Body of pancreas (tissue), 4 donors: ENCODE data around the gene ARID5B. TPM values are rescaled to one million over a fixed set of nuclear protein-coding genes. Genes with fewer than 3 reads are reported as not detected.

Experiments used
- ATAC-seq: fragments of 150-250 bp; one replicate; pipeline ENCODE4 v1.9.1; 2016
- DNase-seq, 4 donors: peaks; one replicate each; pipeline ENCODE4 v3.0.0-alpha.2; 2019
- H3K27ac ChIP-seq, 4 donors: fragments of 200-600 bp; sonication (generic); 1 replicate in 3 of 4; 2 replicates in 1 of 4; pipeline versions ENCODE4 v1.5.1 to v1.6.1; 2016 to 2019; ENCODE audit warnings: mild to moderate bottlenecking in 1 of 4, mixed read lengths in 1 of 4, moderate library complexity in 1 of 4
- H3K27me3 ChIP-seq, 2 donors: fragments of 200-600 bp; sonication (generic); one replicate each; pipeline ENCODE4 v1.6.0; 2016; ENCODE audit warnings: mild to moderate bottlenecking in 1 of 2
- H3K36me3 ChIP-seq, 2 donors: fragments of 200-600 bp; sonication (generic); replicated peaks in 1 of 2; 2 replicates each; pipeline ENCODE4 v1.5.1; 2016; ENCODE audit warnings: low read depth in 2 of 2; ENCODE audit not compliant: insufficient read depth in 1 of 2
- H3K4me1 ChIP-seq: fragments of 200-600 bp; sonication (generic); one replicate; pipeline ENCODE4 v1.6.0; 2016
- H3K4me3 ChIP-seq, 2 donors: fragments of 200-600 bp; sonication (generic); 1 replicate in 1 of 2; 2 replicates in 1 of 2; pipeline ENCODE4 v1.5.1; 2016 to 2019
- H3K9me3 ChIP-seq, 3 donors: fragments of 200-600 bp; sonication (generic); 1 replicate in 2 of 3; 2 replicates in 1 of 3; pipeline ENCODE4 v1.5.1; 2016
- POLR2A ChIP-seq, 3 donors: fragments of 450-650 bp; IDR thresholded peaks; one replicate each; pipeline ENCODE4 v1.6.1; 2016; ENCODE audit warnings: antibody characterized with exemption in 3 of 3, mild to moderate bottlenecking in 2 of 3
- WGBS, 2 donors: methylation state at CpG; one replicate each; pipeline ENCODE4 v1.1.5; 2017; 5-methylcytosine and 5-hydroxymethylcytosine counted together
- intact Hi-C: fragments of 100-400 bp; cut with DNase I; formaldehyde crosslinking; loops from one replicate; pipeline ENCODE4 v1.15.1; 2023
- total RNA-seq, 2 donors: library from RNA; depleted of rRNA; stranded (reverse); fragments of >200 nt; gene quantifications; one replicate each; pipeline ENCODE4 v1.1.0, GENCODE V29; 2016
- TF ChIP-seq, protein P1 (sequence below), 7 experiments: fragments of 450-650 bp in 4 of 7; fragments of 200-600 bp in 3 of 7; sonication (generic) in 3 of 7; IDR thresholded peaks; one replicate each; pipeline ENCODE4 v1.5.1; 2016 to 2019; ENCODE audit warnings: antibody characterized with exemption in 7 of 7

Gene ARID5B
- total RNA-seq, 2 donors from 2014 or later: 16.1 to 17.1 TPM

DNA sequence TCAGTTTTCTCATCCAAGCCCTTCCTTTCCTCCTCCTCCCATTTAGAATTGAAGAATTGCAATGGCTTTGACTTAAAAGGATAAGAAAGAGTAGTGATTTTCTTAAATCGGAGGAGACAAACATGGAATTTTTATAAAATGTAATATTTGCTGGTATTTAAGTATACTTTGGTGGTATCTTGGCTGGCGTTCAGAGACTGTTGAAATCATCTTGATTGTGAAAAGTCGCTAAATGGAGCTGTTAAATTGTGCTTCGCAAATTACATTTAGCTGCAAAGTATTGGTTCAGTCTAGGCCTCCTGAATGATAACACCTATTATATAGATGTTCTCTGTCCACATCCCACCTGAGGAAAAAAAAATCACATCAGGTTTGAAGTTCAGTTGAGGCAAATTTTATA lies 81.8 kb downstream of the ARID5B start:
- no peak for ATAC-seq
- TF ChIP-seq POLR2A (IDR thresholded peaks at IDR 0.05): no peak
- TF ChIP-seq, protein P1, sequence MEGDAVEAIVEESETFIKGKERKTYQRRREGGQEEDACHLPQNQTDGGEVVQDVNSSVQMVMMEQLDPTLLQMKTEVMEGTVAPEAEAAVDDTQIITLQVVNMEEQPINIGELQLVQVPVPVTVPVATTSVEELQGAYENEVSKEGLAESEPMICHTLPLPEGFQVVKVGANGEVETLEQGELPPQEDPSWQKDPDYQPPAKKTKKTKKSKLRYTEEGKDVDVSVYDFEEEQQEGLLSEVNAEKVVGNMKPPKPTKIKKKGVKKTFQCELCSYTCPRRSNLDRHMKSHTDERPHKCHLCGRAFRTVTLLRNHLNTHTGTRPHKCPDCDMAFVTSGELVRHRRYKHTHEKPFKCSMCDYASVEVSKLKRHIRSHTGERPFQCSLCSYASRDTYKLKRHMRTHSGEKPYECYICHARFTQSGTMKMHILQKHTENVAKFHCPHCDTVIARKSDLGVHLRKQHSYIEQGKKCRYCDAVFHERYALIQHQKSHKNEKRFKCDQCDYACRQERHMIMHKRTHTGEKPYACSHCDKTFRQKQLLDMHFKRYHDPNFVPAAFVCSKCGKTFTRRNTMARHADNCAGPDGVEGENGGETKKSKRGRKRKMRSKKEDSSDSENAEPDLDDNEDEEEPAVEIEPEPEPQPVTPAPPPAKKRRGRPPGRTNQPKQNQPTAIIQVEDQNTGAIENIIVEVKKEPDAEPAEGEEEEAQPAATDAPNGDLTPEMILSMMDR (IDR thresholded peaks at IDR 0.05): no peak
- Histone ChIP-seq H3K27me3 (no peaks in the 10 kb centered on the region), H3K4me1 (no peaks in the 10 kb centered on the region), H3K27ac (no peak overlapping the region), H3K4me3 (no peak overlapping the region), H3K36me3 (no peaks in the 10 kb centered on the region), H3K9me3 (no peaks in the 10 kb centered on the region)
- no peak for DNase-seq
- intact Hi-C loops: no loop called here
- WGBS, 2 donors: 90 to 91% methylated on average over 4 of the region's 4 CpGs

DNA sequence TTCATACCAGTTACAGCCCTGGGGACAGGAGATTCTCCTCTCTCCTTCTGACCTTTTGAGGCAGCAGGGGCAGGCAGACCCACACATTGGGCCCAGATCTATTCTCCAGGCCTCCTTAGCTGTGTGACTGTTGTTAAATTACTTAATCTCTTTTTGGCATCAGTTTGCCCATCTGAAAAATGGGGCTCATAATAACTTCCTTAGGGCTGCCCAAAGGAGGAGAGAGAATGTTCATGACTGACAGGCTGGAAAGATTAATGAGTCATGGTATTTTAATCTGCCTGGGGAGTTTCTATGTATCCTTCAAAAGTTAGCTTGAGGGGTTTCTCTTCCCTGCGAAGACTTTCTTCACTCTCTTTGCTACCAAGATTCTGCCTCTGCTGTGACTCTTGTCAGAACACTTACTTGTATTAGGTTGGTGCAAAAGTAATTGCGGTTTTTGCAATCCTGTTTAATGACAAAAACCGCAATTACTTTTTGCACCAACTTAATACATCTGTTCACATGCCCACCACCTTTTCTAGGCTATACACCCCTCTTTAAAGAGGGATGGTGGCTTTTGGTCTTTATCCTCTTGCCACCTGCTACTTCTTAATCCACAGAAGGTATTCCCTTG lies 83.4 kb downstream of the ARID5B start:
- H3K4me1 ChIP-seq: no peaks in the 10 kb centered on the region
- WGBS, 2 donors: 80 to 84% methylated on average over 3 of the region's 3 CpGs
- TF ChIP-seq POLR2A (IDR thresholded peaks at IDR 0.05): no peak
- TF ChIP-seq, protein P1 (IDR thresholded peaks at IDR 0.05): no peak
- no peak overlapping the region for H3K27ac ChIP-seq
- H3K27me3 ChIP-seq: no peaks in the 10 kb centered on the region
- ATAC-seq (no peak), DNase-seq (no peak)
- intact Hi-C loops: no loop called here
- no peak overlapping the region for H3K4me3 ChIP-seq
- H3K36me3 ChIP-seq: no peaks in the 10 kb centered on the region
- no peaks in the 10 kb centered on the region for H3K9me3 ChIP-seq

DNA sequence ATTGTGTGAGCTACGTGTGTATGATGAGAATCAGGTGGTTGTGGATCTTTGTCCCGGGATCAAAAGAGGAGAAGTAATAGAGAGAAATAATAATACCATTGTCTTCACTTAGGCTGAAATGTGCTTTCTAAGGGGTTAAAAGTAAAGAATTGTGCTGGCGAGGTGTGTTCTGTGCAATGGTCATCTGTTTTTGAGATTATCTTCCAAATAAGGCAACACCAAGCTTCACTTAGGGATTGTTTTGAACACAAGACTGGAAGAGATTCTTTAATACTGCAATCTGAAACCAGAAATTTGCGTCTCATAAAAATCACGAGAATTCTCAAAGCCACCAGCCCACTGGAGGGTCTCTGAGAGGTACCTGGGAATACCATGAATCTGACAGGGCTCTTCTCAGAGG lies 84.2 kb downstream of the ARID5B start:
- Histone ChIP-seq H3K36me3 (no peaks in the 10 kb centered on the region), H3K9me3 (no peaks in the 10 kb centered on the region), H3K4me1 (no peaks in the 10 kb centered on the region), H3K4me3 (no peak overlapping the region), H3K27me3 (no peaks in the 10 kb centered on the region), H3K27ac (no peak overlapping the region)
- TF ChIP-seq, protein P1 (IDR thresholded peaks at IDR 0.05): no peak
- TF ChIP-seq POLR2A (IDR thresholded peaks at IDR 0.05): no peak
- intact Hi-C loops: no loop called here
- ATAC-seq (no peak), DNase-seq (no peak)
- WGBS, 2 donors: 88 to 92% methylated on average over 5 of the region's 5 CpGs

DNA sequence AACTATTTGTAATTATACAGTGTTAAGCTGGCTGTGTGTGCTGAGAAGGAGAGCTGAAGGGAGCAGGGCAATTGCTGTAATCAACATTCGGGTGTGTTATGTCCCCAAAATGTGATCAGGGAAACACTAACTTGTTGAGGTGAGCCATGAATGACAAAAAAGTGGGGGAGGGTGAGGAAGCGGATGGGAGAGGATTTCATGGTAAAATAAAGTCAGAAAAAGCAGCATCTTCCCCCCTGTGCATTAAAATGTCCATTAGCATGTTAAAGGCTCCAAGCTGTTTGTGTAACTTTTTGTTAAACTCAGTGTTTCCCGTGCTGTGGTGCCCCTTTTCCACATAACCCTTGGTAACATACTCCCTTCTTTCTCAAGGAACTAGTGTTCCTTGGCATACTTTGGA lies 84.9 kb downstream of the ARID5B start:
- Histone ChIP-seq H3K4me1 (no peaks in the 10 kb centered on the region), H3K36me3 (no peaks in the 10 kb centered on the region), H3K27me3 (no peaks in the 10 kb centered on the region), H3K27ac (no peak overlapping the region), H3K4me3 (no peak overlapping the region), H3K9me3 (no peaks in the 10 kb centered on the region)
- ATAC-seq (no peak), DNase-seq (no peak)
- WGBS, 2 donors: 81 to 86% methylated on average over 3 of the region's 3 CpGs
- intact Hi-C loops: no loop called here
- TF ChIP-seq, protein P1 (IDR thresholded peaks at IDR 0.05): no peak
- no peak for TF ChIP-seq POLR2A (IDR thresholded peaks at IDR 0.05)

DNA sequence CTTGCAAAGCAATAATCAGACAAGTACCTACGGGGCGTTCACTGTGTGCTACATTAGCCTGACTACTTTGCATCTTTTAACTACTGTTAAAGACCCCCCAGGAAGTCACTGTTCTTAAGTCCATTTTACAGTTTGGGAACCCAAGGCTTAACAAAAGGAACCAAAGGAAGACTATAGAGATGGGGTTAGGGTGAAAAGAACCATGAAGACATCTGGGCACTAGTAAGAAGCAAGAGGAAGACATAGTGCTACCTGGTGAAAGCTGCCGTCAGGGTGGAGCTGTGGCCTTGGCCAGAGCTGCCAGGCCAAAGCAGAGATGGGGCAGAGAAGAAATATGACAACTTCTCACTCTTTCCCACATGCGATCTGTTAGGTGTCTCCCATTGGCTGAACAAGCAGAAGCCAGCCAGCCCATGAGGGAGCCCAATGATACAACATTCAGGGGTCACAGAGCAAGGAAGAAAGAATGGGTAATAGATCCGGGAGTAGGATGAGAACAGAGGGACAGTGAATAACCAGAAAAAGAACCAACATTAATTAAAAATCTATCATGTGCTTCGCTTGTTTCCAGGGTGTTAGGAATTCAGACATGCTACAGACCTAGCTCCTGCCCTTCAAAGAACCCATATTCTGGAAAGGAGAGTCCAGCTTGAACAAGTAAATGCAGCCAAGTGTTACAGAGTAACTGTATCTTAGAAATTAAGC lies 85.4 kb downstream of the ARID5B start:
- TF ChIP-seq, protein P1 (IDR thresholded peaks at IDR 0.05): no peak
- no peak for TF ChIP-seq POLR2A (IDR thresholded peaks at IDR 0.05)
- DNase-seq (no peak), ATAC-seq (no peak)
- no peaks in the 10 kb centered on the region for H3K36me3 ChIP-seq
- H3K27me3 ChIP-seq: no peaks in the 10 kb centered on the region
- H3K27ac ChIP-seq: no peak overlapping the region
- no peak overlapping the region for H3K4me3 ChIP-seq
- intact Hi-C loops: no loop called here
- 84 to 91% methylated on average over 6 of the region's 6 CpGs for WGBS, 2 donors
- no peaks in the 10 kb centered on the region for H3K4me1 ChIP-seq
- H3K9me3 ChIP-seq: no peaks in the 10 kb centered on the region
